NCI-H345 (cell line): Measurements from ENCODE around the gene ORAI3.
A peak's percentile ranks its signal among the peaks of the same experiment; 100 is the strongest.
"Not testable (repeated sequence)": the region's sequence is repeated elsewhere in the genome, so short reads cannot be mapped to it uniquely, and the experiment has no call there.

ENCODE experiments used
- DNase-seq: peaks from one replicate; lab custom pipeline; 2025; lab: John Stamatoyannopoulos, UW

ORAI3 gene

DNA sequence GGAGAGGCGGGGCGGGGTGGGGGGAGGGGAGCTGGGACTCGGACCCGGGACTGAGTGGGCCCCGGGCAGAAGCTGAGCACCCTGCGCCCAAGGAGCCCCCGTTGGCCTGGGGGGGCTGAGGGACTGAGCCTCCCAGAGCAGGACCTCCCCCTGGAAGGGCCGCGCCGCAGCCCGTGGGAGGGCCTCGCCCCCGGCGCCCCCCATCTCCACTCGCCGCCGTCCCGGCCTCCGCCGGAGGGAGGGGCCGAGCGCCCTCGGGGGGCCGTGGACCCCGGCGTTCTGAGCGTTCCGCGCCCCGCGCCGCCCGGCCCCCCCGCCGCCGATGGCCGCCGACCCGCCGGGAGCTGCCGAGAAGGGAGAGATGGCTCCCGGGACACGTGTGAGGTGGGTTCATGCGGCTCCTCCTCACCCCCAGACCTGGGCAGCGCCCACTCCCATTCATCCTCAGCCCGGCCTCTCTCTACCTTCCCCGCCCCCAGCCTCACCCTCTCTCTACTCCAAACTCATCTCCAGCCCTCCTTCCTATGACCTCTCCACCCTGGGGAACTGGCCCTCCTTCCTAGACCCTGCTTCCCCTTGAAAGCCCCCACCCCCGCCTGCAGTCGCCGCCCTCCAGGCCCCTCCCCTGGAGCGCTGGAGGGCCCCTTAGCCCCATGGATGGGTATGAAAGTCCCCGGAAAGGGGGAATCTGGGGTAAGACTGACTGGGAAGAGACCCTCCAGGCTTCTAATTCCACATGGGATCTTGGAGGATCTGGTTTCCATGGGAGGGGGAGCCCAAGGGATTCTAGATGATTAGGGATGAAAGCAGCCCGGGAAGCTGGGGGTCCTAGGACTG lies 24.6 kb upstream of the ORAI3 start:
- peak; percentile 18 for DNase-seq

GRCh38 chr16:30924913-30925631 lies 23.8 kb upstream of the ORAI3 start:
- no peak for DNase-seq

DNA sequence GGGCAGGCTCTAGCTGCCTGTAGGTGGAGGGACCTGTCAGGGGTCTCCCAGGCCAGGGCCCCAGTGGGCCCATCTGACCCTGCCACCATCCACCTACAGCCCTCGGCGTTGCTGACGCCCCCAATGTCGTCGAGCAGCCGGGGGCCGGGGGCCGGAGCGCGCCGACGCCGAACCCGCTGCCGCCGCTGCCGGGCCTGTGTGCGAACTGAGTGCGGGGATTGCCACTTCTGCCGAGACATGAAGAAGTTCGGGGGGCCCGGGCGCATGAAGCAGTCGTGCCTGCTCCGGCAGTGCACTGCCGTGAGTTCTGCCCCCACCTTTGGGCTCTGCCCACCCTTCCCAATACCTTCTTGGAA lies 23.3 kb upstream of the ORAI3 start:
- DNase-seq = no peak

GRCh38 chr16:30925995-30926811 lies 22.7 kb upstream of the ORAI3 start:
- DNase-seq = no peak

DNA sequence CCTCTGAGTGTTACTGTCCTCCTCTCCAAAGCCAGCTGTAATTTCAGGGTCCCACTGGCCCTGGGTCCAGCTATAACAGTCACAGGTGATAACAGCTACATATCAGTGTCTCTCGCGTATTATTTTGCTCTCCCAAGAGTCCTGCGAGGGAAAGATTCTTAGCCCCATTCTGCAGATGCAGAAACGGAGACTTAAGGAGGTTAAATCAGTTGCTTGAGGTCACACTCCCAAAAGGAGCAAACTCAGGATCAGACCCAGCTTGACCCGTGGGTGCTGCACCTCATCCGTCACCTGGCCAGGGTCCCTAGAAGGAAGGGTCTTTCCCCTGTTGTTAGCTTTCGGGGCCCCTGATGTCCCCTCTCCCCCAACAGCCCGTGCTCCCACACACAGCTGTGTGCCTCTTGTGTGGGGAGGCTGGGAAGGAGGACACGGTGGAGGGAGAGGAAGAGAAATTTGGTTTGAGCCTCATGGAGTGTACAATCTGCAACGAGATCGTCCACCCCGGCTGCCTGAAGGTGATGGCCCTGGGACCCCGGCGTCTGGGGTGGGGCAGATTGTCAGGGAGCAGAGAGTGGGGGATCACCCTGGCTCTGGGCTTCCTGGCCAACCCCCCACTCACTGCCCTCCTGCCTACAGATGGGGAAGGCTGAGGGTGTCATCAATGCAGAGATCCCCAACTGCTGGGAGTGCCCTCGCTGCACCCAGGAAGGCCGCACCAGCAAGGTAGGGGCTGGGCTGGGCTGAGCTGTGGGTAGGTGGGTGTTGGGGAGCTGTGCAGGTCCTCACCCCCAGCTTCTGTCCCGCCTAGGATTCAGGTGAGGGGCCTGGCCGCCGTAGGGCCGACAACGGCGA lies 21.7 kb upstream of the ORAI3 start:
- DNase-seq = no peak

DNA sequence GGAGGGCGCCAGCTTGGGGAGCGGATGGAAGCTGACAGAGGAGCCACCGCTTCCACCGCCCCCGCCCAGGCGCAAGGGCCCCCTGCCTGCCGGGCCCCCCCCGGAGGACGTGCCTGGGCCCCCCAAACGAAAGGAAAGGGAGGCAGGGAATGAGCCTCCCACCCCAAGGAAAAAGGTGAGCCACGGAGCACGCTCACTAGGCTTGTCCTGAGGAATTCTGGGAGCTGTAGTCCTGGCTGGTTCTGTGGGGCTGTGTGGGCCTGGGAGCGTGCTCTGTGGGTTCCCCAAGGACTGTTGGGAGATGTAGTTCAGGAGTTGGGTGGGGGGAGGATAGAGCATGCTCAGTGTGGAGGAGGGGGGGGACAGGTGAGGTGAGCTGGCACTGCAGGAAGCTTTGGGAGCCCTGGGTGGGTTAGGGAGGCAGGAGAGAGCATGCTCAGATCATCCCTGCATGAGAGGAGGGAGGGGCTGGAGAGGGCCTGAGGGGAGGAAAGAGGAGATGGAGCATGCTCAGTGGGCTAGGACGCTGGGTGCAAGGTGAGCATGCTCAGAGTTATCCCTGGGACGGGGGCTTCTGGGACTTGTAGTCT lies 21.0 kb upstream of the ORAI3 start:
- DNase-seq = peak; percentile 92

GRCh38 chr16:30928390-30928789 lies 20.5 kb upstream of the ORAI3 start:
- no peak for DNase-seq

GRCh38 chr16:30929167-30929566 lies 19.7 kb upstream of the ORAI3 start:
- no peak for DNase-seq

- DNase-seq = no peak
These were observed 18.7 kb upstream of the ORAI3 start for GRCh38 chr16:30930160-30930571.

- no peak for DNase-seq
These were observed 17.7 kb upstream of the ORAI3 start for GRCh38 chr16:30931068-30931650.

GRCh38 chr16:30934827-30935557 lies 13.9 kb upstream of the ORAI3 start:
- DNase-seq = no peak

- no peak for DNase-seq
These were observed 11.2 kb upstream of the ORAI3 start for GRCh38 chr16:30937692-30938091.

DNA sequence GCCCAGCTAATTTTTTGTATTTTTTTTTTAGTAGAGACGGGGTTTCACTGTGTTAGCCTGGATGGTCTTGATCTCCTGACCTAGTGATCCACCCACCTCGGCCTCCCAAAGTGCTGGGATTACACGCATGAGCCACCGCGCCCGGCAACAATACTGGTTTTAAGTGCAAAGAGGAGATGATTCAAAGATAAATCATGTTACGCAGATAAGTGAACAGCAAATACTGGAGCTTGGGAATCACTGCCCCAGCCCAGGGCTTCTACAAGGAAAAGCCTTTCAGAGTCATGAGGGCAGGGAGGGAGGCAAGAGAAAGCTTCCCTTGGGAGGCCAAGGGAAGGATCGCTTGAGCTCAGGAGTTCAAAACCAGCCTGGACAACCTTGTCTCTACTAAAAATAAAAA lies 9.3 kb upstream of the ORAI3 start:
- not testable (repeated sequence) for DNase-seq

DNA sequence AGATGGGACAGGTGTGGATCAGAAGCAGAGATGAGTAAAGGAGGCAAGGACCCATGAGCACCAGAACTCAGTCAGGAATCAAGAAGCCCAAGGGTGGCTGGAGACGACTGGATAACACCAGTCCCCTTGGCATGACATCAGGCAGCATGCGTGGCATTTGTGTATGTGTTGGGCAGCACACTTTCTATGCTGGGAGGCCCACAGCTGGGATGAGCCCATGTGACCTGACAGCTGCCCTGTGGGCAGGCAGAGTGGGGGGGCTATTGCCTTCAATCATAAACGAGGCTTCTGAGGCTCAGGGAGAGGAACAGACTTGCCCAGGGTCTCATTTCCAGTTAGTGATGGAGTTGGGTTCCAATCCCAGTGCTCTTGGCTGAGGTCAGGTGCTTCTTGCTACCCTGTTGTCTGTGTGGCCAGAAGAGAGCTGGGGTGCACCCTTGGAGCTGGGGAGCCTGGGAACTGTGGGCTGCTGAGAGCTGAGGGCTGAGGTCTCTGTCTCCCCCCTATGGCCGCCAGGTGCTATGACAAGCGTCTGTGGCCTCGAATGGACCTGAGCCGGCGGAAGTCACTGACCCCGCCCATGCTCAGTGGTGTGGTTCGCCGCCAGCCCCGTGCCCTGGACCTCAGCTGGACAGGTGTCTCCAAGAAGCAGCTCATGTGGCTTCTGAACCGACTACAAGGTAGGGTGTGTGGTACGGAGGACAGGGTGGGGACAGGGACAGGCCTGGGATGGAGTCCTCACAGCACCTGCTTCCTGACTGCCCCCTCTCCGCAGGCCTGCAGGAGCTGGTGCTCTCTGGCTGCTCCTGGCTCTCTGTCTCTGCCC lies 7.1 kb upstream of the ORAI3 start:
- DNase-seq = peak; percentile 62

GRCh38 chr16:30942426-30942806 lies 6.5 kb upstream of the ORAI3 start:
- DNase-seq = no peak

DNA sequence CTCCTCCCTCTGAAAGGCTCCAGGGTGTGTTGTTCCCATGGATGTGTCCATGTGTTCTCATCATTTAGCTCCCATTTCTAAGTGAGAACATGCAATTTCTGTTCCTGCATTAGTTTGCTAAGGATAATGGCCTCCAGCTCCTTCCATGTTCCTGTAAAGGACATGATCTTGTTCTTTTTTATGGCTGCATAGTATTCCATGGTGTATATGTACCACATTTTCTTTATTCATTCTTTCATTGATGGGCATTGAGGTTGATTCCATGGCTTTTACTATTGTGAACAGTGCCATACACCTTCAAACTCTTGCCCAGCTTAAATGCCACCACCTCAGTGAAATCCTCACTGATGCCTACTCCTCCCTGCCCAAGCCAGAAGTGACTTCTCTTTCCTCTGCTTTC lies 4.5 kb upstream of the ORAI3 start:
- no peak for DNase-seq

GRCh38 chr16:30946671-30947540 lies 2.0 kb upstream of the ORAI3 start:
- DNase-seq = no peak

DNA sequence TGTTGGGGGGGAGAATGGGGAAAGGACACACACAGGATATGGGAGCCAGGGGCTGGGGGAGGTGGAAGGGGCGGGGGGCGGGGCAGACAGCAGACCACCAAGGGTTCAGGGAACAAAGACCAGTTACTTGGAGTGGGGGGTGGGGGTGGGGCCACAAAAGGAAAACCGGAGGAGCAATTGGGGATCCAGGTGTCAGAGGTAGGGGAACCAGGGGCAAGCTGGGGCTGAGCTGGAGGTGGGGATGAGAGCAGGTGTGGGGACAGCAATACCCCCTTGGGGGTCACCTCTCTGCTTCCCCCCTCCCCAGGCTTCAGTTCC lies 1.4 kb upstream of the ORAI3 start:
- no peak for DNase-seq
